Ovary (tissue), 3 donors: ENCODE data around the gene TMA7B.

Source experiments
- CTCF ChIP-seq, 3 donors: fragments of 450-650 bp in 2 of 3; fragments of 200-600 bp in 1 of 3; IDR thresholded peaks; one replicate each; pipeline versions ENCODE4 v1.5.1 to v1.8.0; 2016 to 2022; ENCODE audit warnings: antibody characterized with exemption in 3 of 3, mild to moderate bottlenecking in 1 of 3
- EP300 ChIP-seq: sonication (generic); formaldehyde crosslinking; IDR thresholded peaks from one replicate; pipeline ENCODE4 v1.6.1; 2017; ENCODE audit warnings: antibody characterized with exemption
- POLR2A ChIP-seq: fragments of 450-650 bp; IDR thresholded peaks from one replicate; pipeline ENCODE4 v1.6.1; 2017; ENCODE audit warnings: antibody characterized with exemption, mild to moderate bottlenecking, moderate library complexity
- donor health status: DM: no; HTN: no; CAD: no.

GRCh38 chr22:39913321-39913720 is 46.9 kb upstream of the TMA7B start:
- TF ChIP-seq CTCF (IDR thresholded peaks at IDR 0.05) (no peak), POLR2A (no peak), EP300 (no peak)
